ENCODE data around the gene NF1.
"Not testable (repeated sequence)": the region's sequence is repeated elsewhere in the genome, so short reads cannot be mapped to it uniquely, and the experiment has no call there.

Gene NF1

DNA sequence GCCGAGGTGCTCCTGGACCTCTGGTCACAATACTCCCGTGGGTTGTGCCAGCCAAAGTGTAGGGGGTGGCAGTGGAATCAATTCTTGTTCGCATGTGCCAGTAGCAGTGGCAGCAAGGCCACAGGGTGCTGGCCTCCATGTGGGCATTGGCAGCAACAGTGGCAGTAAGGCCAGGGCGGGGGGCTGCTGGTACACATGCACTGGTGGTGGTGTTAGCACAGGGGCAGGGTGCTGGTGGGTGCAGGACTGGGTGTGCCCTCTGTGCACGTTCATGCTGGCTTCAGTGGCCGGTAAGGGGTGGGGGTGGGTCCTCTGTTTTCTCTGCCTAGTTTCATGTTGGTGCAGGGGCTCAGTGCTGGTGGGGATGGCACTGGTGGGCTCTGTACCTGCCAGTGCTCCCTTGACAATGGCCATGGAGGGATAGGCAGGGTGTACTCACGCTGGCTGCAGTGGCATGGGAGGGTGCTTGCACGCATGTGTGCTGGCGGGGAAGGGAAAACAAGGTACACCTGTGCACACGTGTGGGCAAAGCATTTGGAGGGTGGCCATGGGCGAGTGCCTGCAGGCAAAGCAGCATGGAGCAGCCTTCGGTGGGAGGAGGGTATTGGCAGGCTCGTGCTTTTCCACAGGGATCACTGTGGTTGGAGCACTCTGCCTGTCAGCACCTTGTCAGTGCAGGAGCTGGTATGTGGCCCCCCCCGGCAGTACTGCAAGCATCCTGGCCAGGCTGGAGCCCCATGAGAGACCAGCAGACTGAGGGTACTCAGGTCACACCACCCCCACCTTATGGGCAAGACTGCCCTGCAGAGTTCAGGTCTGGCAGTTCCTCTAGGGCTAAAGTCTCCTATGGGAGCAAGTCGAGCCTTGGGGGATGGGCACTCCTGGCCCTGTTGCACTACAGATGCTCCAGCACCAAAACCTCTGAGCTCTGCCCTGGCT is 35.8 kb downstream of the NF1 start:
- no peak for DNase-seq (ENCODE audit: low read depth, low spot score)

DNA sequence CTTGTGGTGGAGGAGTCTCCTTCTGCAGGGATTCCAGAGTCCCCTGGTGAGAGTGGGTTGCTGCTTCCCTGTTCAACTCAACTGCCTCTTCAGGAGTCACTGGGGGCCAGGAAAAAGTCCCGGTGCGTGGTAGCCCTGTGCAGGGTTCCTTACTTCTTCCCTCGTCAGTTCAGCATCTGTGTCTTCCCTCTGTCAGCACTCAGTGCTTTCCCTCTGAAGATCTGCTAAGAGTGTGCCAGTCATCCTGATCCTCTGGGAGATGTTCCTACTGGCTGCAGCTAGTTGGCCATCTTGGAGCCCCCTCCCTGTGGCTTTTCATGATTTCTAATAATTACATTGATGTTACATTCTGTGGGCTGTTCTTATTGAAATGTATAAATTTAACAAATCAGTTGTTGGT is 36.5 kb downstream of the NF1 start:
- DNase-seq (ENCODE audit: low read depth, low spot score): no peak

- no peak for DNase-seq (ENCODE audit: low read depth, low spot score)
These were observed 38.2 kb downstream of the NF1 start for GRCh38 chr17:31132977-31133376.

GRCh38 chr17:31134576-31134975 is 39.8 kb downstream of the NF1 start:
- no peak for DNase-seq (ENCODE audit: low read depth, low spot score)

GRCh38 chr17:31136319-31136718 is 41.5 kb downstream of the NF1 start:
- no peak for DNase-seq (ENCODE audit: low read depth, low spot score)

DNA sequence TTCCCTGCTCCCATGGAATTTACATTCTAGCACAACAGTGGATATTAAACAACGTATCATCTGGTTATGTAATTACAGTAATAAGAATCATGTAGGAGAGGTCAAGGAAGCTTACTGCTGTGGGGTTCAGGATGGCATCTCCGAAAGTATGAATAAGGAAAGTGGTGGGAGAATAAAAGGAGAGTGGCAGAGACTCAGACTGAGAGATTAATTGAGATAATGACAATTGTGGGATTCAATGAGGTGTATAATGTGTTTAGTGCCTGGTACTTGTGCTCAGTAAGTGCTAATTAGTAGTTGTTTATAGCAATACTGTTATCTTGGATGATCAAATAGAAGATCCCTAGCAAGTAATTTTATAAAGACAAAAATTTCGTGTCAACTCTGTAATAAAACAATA is 45.3 kb downstream of the NF1 start:
- DNase-seq (ENCODE audit: low read depth, low spot score): no peak

DNA sequence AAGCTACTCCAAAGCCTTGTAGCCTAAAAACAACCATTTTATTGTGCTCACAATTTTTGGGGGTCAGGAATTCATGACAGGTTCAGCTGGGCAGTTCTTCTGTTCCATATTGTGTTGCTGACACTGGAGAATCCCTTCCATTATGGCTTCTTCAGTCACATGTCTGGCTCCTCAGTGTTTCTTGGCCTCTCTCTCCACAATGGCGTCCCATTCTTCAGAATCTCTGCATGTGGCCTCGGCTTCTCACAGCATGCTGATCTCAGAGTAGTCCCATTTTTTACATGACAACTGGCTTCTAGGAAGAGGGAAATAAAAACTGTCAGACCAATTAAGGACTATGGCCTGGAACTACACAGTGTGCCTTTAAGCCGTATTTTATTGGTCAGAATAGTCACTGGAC is 49.7 kb downstream of the NF1 start:
- no peak for DNase-seq (ENCODE audit: low read depth, low spot score)

DNA sequence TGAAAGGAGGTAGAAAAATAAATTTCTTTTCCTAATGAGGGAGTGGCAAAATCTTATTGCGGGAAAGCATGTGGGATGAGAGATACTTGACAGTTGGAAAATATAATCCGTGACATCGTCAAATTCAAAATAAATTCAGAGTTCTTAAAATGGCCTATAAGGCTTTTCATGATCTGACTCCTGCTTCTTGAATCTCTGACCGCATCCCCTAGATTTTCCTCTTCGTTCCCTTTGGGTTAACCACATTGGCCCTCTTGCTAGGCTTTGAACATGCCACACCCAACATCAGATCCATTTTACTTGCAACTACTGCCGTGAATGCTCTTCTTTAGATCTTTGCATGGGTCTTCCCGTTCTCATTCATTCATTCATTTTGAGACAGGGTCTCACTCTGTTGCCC is 50.1 kb downstream of the NF1 start:
- no peak for DNase-seq (ENCODE audit: low read depth, low spot score)

DNA sequence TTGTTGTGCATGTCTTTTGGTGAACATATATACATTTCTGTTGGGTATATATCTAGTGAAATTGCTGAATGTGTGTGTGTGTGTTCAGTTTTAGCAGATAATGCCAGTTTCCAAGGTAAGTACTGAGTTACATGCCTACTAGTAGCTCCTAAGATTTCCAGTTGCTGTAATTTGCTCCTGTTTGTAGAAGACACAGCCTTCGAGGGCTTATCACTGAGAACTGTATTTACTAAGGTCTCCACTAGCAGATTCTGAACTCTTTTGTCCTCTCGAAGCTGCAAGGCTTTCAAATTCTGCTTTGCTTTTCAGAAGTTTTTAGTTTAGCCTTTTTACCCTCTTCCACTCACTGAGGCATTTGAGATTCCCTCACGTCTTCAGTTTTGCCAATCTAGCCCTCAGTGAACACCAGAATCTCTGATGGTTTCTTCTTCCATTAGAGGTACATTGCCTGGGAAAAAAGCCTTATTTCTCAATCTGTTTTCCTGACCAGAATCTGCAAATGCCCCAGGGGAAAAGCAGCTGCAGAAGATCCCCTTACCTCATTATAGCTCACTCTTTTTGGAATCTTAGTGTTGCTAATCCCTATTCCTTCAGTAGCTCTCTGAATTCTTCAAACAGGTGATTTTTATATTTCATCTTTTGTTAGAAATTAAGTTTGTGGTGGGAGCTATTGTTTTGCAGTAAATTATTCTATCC is 52.9 kb downstream of the NF1 start:
- no peak for DNase-seq (ENCODE audit: low read depth, low spot score)

- DNase-seq (ENCODE audit: low read depth, low spot score): no peak
These were observed 53.4 kb downstream of the NF1 start for GRCh38 chr17:31148205-31148604.

- DNase-seq (ENCODE audit: low read depth, low spot score): no peak
These were observed 57.5 kb downstream of the NF1 start for GRCh38 chr17:31152271-31152670.

GRCh38 chr17:31155208-31155810 is 60.5 kb downstream of the NF1 start:
- DNase-seq (ENCODE audit: low read depth, low spot score): no peak

GRCh38 chr17:31156326-31156725 is 61.5 kb downstream of the NF1 start:
- no peak for DNase-seq (ENCODE audit: low read depth, low spot score)

DNA sequence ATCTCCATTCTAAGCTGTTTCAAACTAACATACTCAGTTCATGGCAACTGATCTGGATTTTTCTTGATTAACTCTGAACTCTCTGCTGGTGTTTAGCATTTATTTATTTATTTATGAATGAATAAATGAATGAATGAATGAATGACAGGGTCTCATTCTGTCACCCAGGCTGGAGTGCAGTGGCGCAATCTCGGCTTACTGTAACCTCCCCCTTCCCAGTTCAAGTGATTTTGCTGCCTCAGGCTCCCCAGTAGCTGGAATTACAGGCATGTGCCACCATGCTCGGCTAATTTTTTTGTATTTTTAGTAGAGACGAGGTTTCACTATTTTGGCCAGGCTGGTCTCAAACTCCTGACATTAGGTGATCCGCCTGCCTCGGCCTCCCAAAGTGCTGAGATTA is 62.1 kb downstream of the NF1 start:
- not testable (repeated sequence) for DNase-seq (ENCODE audit: low read depth, low spot score)

DNA sequence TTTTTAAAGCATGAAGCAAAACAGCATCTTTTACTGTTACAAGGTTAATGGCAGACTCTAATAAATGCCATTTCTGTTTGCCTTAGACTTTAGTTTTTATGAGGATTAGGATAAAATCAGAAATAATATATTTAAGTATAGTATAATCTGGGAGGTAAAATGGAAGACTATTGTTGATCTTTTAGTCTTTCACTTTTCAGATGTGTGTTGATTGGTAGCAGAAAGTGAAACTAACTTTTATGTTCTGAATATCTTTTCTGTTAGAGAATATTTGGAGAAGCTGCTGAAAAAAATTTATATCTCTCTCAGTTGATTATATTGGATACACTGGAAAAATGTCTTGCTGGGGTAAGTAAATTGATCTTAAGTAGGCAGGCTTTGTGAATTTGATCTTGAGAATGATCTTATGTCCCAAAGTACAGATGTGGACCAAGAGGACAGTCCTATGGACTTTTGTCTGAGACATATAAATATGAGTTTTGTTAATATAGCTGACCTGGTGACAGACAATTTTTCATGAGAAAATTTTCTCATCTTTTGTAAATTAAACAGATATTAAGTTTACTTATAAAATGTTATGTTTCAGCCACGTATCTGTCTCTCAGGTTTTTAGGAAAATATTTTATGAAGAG is 64.1 kb downstream of the NF1 start:
- DNase-seq (ENCODE audit: low read depth, low spot score): no peak

GRCh38 chr17:31163091-31163781 is 68.5 kb downstream of the NF1 start:
- DNase-seq (ENCODE audit: low read depth, low spot score): no peak

DNA sequence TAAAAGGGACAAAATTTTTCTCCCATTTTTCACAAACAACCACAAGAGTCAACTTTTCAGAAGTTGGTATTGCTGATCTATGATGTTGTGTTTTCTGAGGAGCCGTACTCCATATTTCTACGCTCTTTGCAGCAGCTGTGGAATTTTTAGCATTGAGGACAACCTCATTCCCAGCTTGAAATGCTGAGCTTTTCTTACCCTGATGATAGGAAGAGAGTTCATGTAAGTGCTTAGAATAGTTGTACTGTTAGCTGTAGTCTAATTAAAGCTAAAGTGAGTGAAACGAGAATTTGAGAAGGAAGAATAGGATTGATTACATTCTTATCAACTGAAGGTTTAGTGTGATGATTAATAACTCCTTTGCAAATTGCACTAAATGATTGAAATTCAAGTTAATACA is 72.3 kb downstream of the NF1 start:
- DNase-seq (ENCODE audit: low read depth, low spot score): no peak

GRCh38 chr17:31171701-31172100 is 76.9 kb downstream of the NF1 start:
- DNase-seq (ENCODE audit: low read depth, low spot score): no peak

- no peak for DNase-seq (ENCODE audit: low read depth, low spot score)
These were observed 77.6 kb downstream of the NF1 start for GRCh38 chr17:31172388-31172787.

- no peak for DNase-seq (ENCODE audit: low read depth, low spot score)
These were observed 79.4 kb downstream of the NF1 start for GRCh38 chr17:31174215-31174614.

- DNase-seq (ENCODE audit: low read depth, low spot score): no peak
These were observed 80.5 kb downstream of the NF1 start for GRCh38 chr17:31175237-31175636.

GRCh38 chr17:31176143-31176542 is 81.4 kb downstream of the NF1 start:
- not testable (repeated sequence) for DNase-seq (ENCODE audit: low read depth, low spot score)

All from activated CD4-positive, CD25-positive, alpha-beta regulatory T cell treated with anti-CD3 and anti-CD28 coated beads, Interleukin-2, amount 50 U/mL, for 16 hours (primary cell).